Thyroid gland (tissue), 4 donors: Measurements from ENCODE around the gene TMEM51.

Experiments
- CTCF ChIP-seq, 6 experiments: fragments of 200-600 bp in 3 of 6; fragments of 450-650 bp in 3 of 6; sonication (generic) in 3 of 6; IDR thresholded peaks; one replicate each; pipeline ENCODE4 v1.5.1; 2016 to 2019; ENCODE audit warnings: antibody characterized with exemption in 6 of 6, mild to moderate bottlenecking in 2 of 6, inconsistent platforms in 1 of 6, moderate library complexity in 1 of 6
- POLR2A ChIP-seq, 2 donors: fragments of 450-650 bp; IDR thresholded peaks; one replicate each; pipeline ENCODE4 v1.6.1; 2017; ENCODE audit warnings: antibody characterized with exemption in 2 of 2, mild to moderate bottlenecking in 2 of 2, moderate library complexity in 1 of 2

- TF ChIP-seq CTCF (IDR thresholded peaks at IDR 0.05) (no peak), POLR2A (IDR thresholded peaks at IDR 0.05) (no peak)
Measured at GRCh38 chr1:15148475-15148874, 5.1 kb upstream of the TMEM51 start.
